ENCODE measurements around the gene MRPL2. TPM values are rescaled to one million over a fixed set of nuclear protein-coding genes. Genes with fewer than 3 reads are reported as not detected.

MRPL2 gene
- total RNA-seq, 1 donor: 18.7 TPM

GRCh38 chr6:43020847-43021246, 38.4 kb downstream of the MRPL2 start:
- H3K4me3 ChIP-seq (ENCODE audit: low read depth, low read length): peak overlapping the region; percentile 98
- DNase-seq (ENCODE audit: low read depth): no peak
- TF ChIP-seq CTCF (IDR thresholded peaks at IDR 0.05; ENCODE audit: insufficient read depth, low read length): no peak

GRCh38 chr6:43020052-43020705, 39.1 kb downstream of the MRPL2 start:
- no peak for TF ChIP-seq CTCF (IDR thresholded peaks at IDR 0.05; ENCODE audit: insufficient read depth, low read length)
- no peak for DNase-seq (ENCODE audit: low read depth)
- H3K4me3 ChIP-seq (ENCODE audit: low read depth, low read length): no peak overlapping the region

GRCh38 chr6:43019152-43019551, 40.1 kb downstream of the MRPL2 start:
- TF ChIP-seq CTCF (IDR thresholded peaks at IDR 0.05; ENCODE audit: insufficient read depth, low read length): no peak
- no peak for DNase-seq (ENCODE audit: low read depth)
- H3K4me3 ChIP-seq (ENCODE audit: low read depth, low read length): no peak overlapping the region

- no peak for TF ChIP-seq CTCF (IDR thresholded peaks at IDR 0.05; ENCODE audit: insufficient read depth, low read length)
- H3K4me3 ChIP-seq (ENCODE audit: low read depth, low read length): no peak overlapping the region
- DNase-seq (ENCODE audit: low read depth): no peak
These were observed 42.3 kb downstream of the MRPL2 start for GRCh38 chr6:43016943-43017334.

GRCh38 chr6:43016176-43016942, 42.9 kb downstream of the MRPL2 start:
- DNase-seq (ENCODE audit: low read depth): no peak
- peak overlapping the region; percentile 13 for H3K4me3 ChIP-seq (ENCODE audit: low read depth, low read length)

GRCh38 chr6:43014434-43014909, 44.8 kb downstream of the MRPL2 start:
- no peak for TF ChIP-seq CTCF (IDR thresholded peaks at IDR 0.05; ENCODE audit: insufficient read depth, low read length)
- H3K4me3 ChIP-seq (ENCODE audit: low read depth, low read length): peak overlapping the region; percentile 100
- peak; percentile 65 for DNase-seq (ENCODE audit: low read depth)

More at GRCh38 chr6:43016176-43016942, 42.9 kb downstream of the MRPL2 start:
- no peak for TF ChIP-seq CTCF (IDR thresholded peaks at IDR 0.05; ENCODE audit: insufficient read depth, low read length)
